HG03175 (cell line): ENCODE results near the gene NFYC.

Experiments
- ATAC-seq: cut with Tn5 transposase; IDR thresholded peaks from one replicate; pipeline ENCODE4 v1.9.1; 2021; ENCODE audit warnings: mild to moderate bottlenecking, moderate library complexity; ENCODE audit not compliant: unreplicated experiment

NFYC gene

DNA sequence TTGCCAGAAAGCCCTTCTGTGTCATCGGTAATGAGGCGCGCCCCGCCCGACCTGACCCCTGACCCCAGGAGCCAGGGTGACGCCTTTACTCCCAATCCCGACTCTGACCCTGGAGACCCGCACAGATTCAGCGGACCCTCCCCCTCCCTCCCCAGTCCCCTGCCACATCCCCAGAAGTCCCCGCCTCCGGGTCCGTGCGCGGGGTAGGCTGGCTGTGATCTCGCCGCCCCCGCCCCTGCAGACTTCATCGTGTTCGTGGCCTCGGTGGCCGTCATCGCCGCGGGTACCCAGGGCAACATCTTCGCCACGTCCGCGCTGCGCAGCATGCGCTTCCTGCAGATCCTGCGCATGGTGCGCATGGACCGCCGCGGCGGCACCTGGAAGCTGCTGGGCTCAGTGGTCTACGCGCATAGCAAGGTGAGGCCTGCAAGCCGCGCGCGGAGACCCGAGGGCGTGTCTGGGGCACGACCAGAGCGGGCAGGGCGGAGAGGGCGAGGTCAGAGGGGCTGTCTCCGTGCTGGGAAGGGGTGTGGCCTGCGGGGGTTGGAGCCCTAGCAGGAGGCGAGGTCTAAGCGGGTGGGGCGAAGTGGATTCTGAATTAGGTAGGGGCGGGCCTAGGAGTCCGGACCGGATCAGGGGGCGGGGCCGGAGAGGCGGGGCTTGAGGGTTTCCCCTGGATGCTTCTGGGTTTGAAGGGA is 126.9 kb downstream of the NFYC start:
- ATAC-seq: peak; percentile 84

DNA sequence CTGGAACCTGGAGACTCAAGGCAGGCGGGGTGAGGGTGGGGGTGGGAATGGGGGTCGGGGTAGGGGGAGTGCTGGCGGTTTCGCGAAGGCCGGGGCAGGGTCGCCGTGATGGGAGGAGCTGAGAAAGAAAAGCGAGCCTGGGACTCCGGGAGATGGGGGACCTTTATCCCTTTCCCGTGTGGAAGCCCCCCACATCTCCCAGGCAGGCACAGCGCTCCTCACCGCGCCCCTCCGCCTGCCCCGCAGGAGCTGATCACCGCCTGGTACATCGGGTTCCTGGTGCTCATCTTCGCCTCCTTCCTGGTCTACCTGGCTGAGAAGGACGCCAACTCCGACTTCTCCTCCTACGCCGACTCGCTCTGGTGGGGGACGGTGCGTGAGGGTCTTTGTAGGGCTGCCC is 127.6 kb downstream of the NFYC start:
- ATAC-seq: no peak

DNA sequence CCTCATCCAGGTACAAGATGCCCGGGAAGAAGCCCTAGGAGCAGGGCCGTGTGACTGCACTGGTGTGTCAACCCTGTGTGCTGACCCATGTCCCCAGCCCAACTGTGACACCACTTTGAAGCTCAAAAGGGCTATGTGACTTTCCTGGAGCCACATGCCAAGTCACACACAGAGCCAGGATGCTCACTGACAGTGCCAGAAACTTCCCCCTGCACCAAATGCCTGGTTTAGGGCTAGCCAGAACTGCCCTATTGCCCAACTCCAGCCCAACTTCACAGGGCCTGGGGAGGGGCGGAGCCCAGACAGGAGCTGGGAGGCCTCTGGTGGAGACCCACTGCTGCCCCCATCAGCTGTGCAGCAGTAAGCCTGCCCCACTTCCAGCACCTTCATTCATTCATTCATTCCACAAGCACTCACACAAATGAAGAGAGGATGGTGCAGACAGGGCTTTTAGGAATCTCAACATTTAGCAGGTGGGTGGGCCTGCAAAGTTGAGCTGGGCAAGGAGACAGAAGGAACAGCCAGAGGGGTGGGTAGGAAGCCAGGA is 128.8 kb downstream of the NFYC start:
- no peak for ATAC-seq
